ENCODE data around the gene RBM44.
"Not testable (repeated sequence)": the region's sequence is repeated elsewhere in the genome, so short reads cannot be mapped to it uniquely, and the experiment has no call there.

The RBM44 gene

GRCh38 chr2:237782181-237782580 lies 16.4 kb upstream of the RBM44 start:
- DNase-seq (ENCODE audit: low read depth in 1 of 2, low spot score in 1 of 2): no peak

GRCh38 chr2:237783678-237784077 lies 14.9 kb upstream of the RBM44 start:
- not testable (repeated sequence) for DNase-seq (ENCODE audit: low read depth in 1 of 2, low spot score in 1 of 2)

- DNase-seq (ENCODE audit: low read depth in 1 of 2, low spot score in 1 of 2): no peak
Observed at GRCh38 chr2:237786936-237787335, 11.6 kb upstream of the RBM44 start.

DNA sequence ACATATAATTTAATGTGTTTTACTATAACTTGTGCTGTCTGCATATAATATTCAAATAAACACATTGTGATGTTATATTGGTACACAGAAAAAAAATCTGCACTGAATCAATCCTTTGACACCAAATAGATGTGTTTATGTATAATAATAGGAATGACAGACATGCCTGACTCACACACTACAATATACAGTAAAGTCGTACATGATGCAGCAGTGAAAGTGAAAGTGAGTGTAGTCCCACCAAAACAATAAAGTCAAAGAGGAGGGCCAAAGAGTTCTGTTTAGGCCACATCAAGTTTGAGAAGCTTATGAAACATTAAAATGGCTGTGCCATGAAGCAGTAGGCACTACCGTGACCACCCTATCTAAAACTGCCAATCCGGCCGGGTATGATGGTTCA lies 8.2 kb upstream of the RBM44 start:
- DNase-seq (ENCODE audit: low read depth in 1 of 2, low spot score in 1 of 2): no peak

- no peak for DNase-seq (ENCODE audit: low read depth in 1 of 2, low spot score in 1 of 2)
Observed at GRCh38 chr2:237791977-237792727, 6.4 kb upstream of the RBM44 start.

DNA sequence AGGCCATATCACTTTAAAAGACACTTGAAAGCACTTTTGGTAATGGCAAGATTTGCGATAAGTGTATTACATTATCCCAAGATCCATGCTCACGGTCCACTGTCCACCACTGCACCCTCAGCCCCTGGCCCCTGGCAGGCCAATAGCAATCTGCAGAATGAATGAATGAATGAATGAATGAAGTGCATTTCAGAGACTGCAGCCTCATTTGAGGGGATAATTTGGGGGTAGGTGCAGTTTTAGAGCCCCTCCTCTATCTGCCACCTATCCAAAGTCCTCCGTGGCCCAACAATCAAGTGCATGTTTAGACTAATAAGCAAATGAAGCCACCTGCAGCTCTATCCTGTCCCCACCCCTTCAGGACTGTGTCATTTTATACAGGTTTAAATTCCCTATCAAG lies 1.3 kb upstream of the RBM44 start:
- no peak for DNase-seq (ENCODE audit: low read depth in 1 of 2, low spot score in 1 of 2)

DNA sequence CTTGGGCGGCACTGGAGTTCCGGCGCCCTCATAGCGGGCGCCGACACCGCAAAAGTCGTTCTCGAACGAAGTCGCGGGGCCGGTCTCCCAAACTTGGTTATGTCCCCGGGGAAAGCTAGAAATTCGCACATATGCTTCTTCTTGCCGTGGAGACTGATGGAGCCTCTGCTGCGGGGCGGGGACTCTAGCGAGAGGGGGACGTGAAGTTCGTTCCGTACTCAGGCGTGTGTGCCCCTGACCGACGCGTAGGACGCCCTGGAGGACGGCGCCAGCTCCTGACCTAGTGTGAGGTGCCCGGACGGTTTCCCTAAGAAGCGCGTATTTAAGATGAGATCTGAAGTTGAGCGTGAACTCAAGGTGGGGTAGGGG lies 465 bp downstream of the RBM44 start:
- no peak for DNase-seq (ENCODE audit: low read depth in 1 of 2, low spot score in 1 of 2)

DNA sequence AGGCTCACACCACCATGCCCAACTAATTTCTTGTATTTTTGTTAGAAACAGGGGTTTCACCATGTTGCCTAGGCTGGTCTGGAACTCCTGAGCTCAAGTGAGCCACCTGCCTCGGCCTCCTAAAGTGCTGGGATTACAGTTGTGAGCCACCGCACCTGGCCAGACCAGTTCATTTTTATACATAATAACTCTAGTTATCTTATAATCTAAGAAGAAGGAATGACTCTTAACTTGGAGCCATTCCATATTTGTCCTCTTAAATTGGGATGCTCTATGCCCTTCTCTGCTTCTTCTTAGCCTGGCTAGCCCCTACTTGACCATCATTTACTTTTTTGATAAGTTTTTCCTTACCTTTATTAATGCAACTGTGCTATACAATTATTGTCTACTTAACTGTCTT lies 2.9 kb downstream of the RBM44 start:
- no peak for DNase-seq (ENCODE audit: low read depth in 1 of 2, low spot score in 1 of 2)

GRCh38 chr2:237806334-237806733 lies 7.8 kb downstream of the RBM44 start:
- no peak for DNase-seq (ENCODE audit: low read depth in 1 of 2, low spot score in 1 of 2)

GRCh38 chr2:237815637-237816036 lies 17.1 kb downstream of the RBM44 start:
- no peak for DNase-seq (ENCODE audit: low read depth in 1 of 2, low spot score in 1 of 2)

DNA sequence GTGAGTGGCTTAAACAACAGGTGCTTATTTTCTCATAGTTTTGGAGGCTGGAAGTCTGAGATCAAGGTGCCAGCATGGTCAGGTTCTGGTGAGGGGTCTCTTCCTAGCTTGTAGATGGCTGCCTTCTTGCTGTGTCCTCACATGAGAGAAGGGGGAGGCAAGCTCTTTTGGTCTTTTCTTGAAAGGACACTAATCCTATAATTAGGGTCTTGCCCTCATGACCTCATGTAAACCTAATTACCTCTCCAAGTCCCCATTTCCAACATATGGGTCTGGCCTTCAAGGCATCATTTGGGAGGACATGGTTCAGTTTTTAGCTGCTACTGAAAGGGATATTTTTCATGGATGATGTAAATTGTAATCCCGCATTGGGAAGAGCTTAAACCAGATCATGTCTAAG lies 18.0 kb downstream of the RBM44 start:
- DNase-seq (ENCODE audit: low read depth in 1 of 2, low spot score in 1 of 2): no peak

GRCh38 chr2:237818066-237818473 lies 19.5 kb downstream of the RBM44 start:
- no peak for DNase-seq (ENCODE audit: low read depth in 1 of 2, low spot score in 1 of 2)

- DNase-seq (ENCODE audit: low read depth in 1 of 2, low spot score in 1 of 2): no peak
Observed at GRCh38 chr2:237819231-237819630, 20.7 kb downstream of the RBM44 start.

- DNase-seq (ENCODE audit: low read depth in 1 of 2, low spot score in 1 of 2): no peak
Observed at GRCh38 chr2:237820421-237820820, 21.8 kb downstream of the RBM44 start.

DNA sequence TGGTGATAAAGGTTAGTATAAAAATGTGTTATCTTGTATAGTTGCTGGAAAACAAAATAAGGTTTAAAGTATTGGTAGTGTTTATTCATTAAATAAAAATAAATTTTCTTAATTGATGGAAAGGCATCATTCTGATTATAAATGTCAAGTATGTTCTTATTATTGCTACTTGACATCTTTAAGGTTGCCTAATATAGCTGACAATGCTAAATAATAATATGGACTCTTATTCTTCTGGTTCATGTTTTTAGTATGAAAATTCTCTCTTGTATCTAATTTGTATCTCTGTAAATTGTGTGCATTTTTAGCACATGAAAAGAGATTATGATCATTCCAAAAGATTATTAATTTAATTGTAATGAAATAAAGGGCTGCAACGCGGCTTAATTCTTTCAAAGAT lies 25.0 kb downstream of the RBM44 start:
- no peak for DNase-seq (ENCODE audit: low read depth in 1 of 2, low spot score in 1 of 2)

DNA sequence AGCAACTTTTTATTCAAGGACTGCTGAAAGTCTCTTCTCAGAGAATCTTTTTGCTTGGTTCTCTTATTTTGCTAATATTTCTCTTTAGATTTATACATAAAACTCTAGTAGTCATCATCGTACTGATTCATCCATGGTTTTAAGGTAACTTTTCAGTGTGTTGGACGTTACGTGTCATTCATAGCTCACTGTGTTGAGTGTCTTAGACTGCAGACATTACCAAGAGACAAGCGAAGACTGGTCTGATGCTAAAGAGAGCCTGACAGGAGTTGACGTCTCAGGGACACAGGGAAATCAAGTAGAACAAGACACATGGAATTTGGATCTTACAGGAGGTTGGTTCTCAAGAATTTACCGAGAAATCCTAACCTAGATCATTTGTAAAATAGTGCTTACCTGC lies 25.5 kb downstream of the RBM44 start:
- no peak for DNase-seq (ENCODE audit: low read depth in 1 of 2, low spot score in 1 of 2)

DNA sequence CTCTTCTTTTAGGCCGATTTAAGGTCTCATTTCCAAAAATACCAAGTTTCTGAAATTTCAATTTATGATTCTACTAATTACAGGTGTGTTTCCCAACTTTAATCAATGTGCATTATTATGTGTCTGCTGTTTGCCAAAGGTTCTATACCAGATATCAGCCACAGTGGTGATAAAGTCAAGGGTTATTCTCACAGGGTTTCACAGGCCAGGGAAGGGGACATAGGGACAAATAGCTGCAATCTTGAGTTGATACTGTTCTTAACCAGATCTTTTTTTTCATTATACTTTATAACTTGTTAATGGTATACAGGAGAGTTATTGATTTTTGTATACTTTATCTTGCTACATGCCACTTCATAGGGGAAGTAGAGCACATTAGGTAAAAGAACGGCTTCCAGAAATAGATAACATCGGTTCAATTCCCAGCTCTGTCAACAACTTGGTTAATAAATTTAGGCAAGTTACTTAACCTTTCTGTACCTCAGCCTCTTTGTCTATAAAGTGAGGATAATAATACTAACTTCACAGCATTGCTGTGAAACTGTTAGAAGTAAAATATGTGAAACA lies 28.9 kb downstream of the RBM44 start:
- DNase-seq (ENCODE audit: low read depth in 1 of 2, low spot score in 1 of 2): no peak

DNA sequence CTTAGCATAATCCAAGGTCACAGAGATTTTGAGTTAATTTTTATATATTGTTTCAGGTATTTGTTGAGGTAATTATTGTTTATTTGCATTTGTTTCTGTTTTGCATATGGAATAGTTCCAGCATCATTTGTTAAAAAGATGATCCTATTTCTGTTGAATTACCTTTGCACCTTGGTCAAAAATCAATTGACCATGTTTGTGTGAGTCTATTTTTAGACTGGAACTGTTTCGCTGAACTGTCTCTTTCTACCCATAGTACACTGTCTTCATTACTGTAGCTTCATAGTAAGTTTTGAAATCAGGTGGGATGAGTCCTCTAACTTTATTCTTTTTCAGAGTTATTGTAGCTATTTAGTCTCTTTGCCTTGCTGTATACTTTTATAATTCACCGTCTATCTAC lies 31.9 kb downstream of the RBM44 start:
- DNase-seq (ENCODE audit: low read depth in 1 of 2, low spot score in 1 of 2): no peak

DNA sequence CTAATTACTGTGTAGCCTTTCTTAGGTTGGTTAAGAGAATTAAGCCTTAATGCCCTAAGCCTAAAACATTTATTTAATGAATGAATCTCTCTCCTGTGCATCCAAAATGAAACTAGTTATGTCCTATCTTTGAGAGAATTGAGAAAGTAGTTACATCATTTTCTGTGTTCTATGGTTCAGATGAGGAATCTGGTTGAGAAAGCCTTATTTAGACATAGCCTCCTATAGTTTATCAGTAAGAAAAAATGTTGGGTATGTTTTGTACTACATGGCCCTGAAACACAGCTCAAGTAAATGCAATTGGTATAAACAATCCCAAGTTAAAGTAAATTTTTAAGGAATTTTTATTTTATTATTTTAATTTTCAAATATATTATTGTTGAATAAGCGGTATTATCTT lies 35.0 kb downstream of the RBM44 start:
- DNase-seq (ENCODE audit: low read depth in 1 of 2, low spot score in 1 of 2): no peak

DNA sequence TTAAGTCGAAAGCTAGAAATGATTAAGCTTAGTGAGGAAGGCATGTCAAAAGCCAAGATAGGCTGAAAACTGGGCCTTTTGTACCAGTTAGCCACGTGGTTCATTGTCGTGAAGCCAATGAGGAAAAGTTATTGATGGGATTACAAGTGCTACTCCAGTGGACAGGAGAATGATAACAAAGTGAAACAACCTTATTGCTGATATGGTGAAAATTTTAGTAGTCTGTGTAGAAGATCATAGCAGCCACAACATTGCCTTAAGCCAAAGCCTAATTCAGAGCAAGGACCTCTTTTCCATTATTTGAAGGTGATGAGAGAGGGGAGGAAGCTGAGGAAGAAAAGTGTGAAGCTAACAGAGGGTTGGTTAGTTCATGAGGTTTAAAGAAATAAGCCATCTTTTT lies 36.8 kb downstream of the RBM44 start:
- no peak for DNase-seq (ENCODE audit: low read depth in 1 of 2, low spot score in 1 of 2)

DNA sequence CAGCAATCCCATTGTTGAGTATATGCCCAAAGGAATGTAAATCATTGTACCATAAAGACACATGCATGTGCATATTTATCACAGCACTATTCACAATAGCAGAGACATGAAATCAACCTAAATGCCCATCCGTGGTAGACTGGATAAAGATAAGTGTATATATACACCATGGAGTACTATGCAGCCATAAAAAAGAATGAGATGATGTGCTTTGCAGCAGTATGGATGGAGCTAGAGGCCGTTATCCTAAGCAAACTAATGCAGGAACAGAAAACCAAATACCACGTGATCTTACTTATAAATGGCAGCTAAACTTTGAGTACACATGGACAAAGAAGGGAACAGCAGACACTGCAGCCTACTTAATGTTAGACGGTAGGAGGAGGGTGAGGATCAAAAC lies 42.5 kb downstream of the RBM44 start:
- no peak for DNase-seq (ENCODE audit: low read depth in 1 of 2, low spot score in 1 of 2)

- DNase-seq (ENCODE audit: low read depth in 1 of 2, low spot score in 1 of 2): not testable (repeated sequence)
Observed at GRCh38 chr2:237848940-237849339, 50.4 kb downstream of the RBM44 start.

DNA sequence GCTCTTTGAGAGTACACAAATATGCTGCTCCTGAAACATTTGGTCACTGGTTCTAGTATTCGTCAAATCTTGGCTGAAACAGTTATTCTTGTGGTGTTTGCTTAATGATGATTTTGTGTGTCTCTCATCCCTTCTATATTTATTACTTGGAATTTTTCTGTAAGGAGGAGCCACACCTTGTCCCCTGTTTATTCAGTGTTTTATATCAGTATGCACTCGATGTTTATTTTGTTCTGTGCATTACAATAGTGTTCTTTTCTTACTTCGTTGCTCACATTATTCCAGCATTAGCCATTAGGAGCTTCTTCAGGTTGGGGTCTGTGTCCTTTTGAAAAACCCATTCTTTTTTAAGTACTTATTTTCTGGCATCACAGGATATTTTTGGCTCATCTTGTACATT lies 55.7 kb downstream of the RBM44 start:
- DNase-seq (ENCODE audit: low read depth in 1 of 2, low spot score in 1 of 2): no peak
